Retinal pigment epithelial cell (primary cell): Measurements from ENCODE around the gene FBXL7.

Experiments
- DNase-seq: peaks from one replicate; pipeline ENCODE4 v3.0.0-alpha.2; 2010; ENCODE audit warnings: low read depth
- H3K4me3 ChIP-seq: 2 replicates; pipeline ENCODE4 v1.5.1; 2011; ENCODE audit warnings: mild to moderate bottlenecking, low read length, control low read depth, moderate library complexity
- CTCF ChIP-seq: conservative IDR thresholded peaks from 2 replicates; pipeline ENCODE4 v1.5.1; 2011; ENCODE audit warnings: low read depth, low read length, control low read depth, inconsistent platforms

Gene FBXL7

GRCh38 chr5:15902066-15902465 lies 402.1 kb downstream of the FBXL7 start:
- no peak for DNase-seq
- no peak overlapping the region for H3K4me3 ChIP-seq
- TF ChIP-seq CTCF: no peak

GRCh38 chr5:15904899-15905830 lies 405.2 kb downstream of the FBXL7 start:
- no peak overlapping the region for H3K4me3 ChIP-seq
- TF ChIP-seq CTCF: no peak
- DNase-seq: no peak

GRCh38 chr5:15914638-15915037 lies 414.7 kb downstream of the FBXL7 start:
- H3K4me3 ChIP-seq: no peak overlapping the region
- TF ChIP-seq CTCF: no peak
- no peak for DNase-seq

- no peak for DNase-seq
- H3K4me3 ChIP-seq: no peak overlapping the region
- TF ChIP-seq CTCF: no peak
Observed at GRCh38 chr5:15926586-15926985, 426.6 kb downstream of the FBXL7 start.

GRCh38 chr5:15927710-15928380 lies 427.9 kb downstream of the FBXL7 start:
- no peak overlapping the region for H3K4me3 ChIP-seq
- TF ChIP-seq CTCF: no peak
- DNase-seq: no peak

- no peak for DNase-seq
- no peak for TF ChIP-seq CTCF
- no peak overlapping the region for H3K4me3 ChIP-seq
Observed at GRCh38 chr5:15929611-15930263, 429.8 kb downstream of the FBXL7 start.
